ENCODE data around the gene PCYT1A. TPM values are rescaled to one million over a fixed set of nuclear protein-coding genes. Genes with fewer than 3 reads are reported as not detected.
"Not testable (repeated sequence)": the region's sequence is repeated elsewhere in the genome, so short reads cannot be mapped to it uniquely, and the experiment has no call there.

The PCYT1A gene
- total RNA-seq, 1 donor from 2014 or later, result 55.2 TPM

DNA sequence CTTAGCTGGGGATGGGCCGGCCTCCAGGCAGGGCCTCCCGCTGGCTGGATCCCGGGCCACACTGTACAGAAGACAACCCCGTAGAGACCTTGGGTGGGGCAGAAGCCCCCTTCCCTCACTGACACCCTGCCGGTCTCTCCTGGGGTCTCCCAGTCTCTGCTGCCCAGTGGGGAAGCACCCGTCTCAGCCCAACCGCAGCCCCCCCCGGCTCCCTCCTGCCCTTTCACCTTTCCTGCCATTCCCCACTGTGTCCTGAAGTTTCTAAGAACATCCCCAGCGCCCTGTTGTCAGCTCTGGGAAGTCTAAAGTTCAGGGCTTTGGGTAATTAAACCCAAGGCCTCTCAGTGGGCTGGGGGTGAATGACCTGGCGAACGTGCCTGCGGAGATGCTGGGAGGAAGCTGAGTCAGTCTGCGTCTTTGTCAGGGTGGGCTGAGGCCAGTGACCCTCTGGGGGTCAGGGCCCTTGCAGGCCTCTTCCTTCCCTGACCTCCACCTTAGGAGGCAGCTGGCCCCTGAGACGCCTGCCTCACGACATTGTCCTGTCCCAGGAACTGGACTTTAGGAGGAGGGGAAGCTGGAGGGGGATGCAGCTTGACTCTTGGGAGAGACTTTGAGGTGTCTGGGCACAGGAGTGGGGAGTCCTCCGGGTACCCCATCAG is 72.6 kb downstream of the PCYT1A start:
- Mint-ChIP-seq H3K27ac (ENCODE audit: unreplicated experiment) (no peak overlapping the region), H3K9me3 (ENCODE audit: unreplicated experiment) (no peaks in the 10 kb centered on the region), H3K4me1 (ENCODE audit: unreplicated experiment) (no peaks in the 10 kb centered on the region), H3K36me3 (ENCODE audit: low read depth, unreplicated experiment) (peaks cover 3% of the 10 kb centered on the region), H3K27me3 (ENCODE audit: unreplicated experiment) (peaks cover 16% of the 10 kb centered on the region), H3K4me3 (ENCODE audit: unreplicated experiment) (no peak overlapping the region)
- no peak for DNase-seq (ENCODE audit: low spot score)
- TF ChIP-seq, protein P1, sequence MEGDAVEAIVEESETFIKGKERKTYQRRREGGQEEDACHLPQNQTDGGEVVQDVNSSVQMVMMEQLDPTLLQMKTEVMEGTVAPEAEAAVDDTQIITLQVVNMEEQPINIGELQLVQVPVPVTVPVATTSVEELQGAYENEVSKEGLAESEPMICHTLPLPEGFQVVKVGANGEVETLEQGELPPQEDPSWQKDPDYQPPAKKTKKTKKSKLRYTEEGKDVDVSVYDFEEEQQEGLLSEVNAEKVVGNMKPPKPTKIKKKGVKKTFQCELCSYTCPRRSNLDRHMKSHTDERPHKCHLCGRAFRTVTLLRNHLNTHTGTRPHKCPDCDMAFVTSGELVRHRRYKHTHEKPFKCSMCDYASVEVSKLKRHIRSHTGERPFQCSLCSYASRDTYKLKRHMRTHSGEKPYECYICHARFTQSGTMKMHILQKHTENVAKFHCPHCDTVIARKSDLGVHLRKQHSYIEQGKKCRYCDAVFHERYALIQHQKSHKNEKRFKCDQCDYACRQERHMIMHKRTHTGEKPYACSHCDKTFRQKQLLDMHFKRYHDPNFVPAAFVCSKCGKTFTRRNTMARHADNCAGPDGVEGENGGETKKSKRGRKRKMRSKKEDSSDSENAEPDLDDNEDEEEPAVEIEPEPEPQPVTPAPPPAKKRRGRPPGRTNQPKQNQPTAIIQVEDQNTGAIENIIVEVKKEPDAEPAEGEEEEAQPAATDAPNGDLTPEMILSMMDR (IDR thresholded peaks at IDR 0.05; ENCODE audit: unreplicated experiment), result no peak

DNA sequence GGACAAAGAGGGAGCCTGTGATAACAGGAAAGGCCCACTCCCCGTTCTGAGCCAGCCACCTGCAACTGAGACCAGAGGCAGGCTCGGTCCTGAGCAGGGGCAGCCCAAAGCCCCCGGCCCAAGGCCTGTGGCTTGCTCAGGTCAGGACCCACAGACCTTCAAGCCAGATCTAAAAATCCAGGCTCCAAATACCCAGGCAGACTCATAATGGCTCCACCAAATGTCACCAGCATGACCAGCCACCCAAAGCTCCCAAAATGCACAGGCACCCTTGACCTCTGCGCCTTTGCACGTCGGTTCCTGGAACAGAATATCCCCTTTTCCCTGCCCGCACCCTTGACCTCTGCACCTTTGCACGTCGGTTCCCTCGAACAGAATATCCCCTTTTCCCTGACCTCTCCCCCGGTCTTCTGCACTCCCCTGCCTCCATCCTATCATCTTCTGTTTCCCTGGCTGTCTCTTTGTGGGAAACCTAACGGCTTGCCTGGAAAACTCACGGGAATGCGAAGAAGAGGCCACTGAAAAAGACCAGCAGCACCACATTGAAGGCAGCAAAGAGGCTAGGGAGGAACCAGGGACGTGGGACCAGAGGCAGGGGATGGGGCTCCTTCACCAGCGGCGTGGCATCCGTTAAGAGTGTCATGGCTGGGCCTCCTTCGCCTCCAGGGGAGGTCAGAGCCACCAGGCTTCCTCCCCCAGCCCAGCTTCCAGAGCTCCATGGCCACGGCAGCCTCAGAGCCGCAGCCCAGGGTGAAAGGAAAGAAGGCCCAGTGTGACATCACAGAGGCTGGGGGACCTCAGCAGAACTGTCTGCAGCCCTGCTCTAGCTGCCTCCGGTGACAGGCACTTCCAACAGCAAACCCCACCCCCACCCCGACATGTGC is 76.6 kb downstream of the PCYT1A start, which contains the start of gene ZDHHC19:
Gene ZDHHC19, minus strand, starts transcription at position 728 of the 884 bp plus-strand sequence. Its CDS starts 85 bp downstream, at position 643.
- no peak within 1 kb of the TSS for H3K27ac Mint-ChIP-seq (ENCODE audit: unreplicated experiment)
- no peak within 1 kb of the TSS for H3K4me3 Mint-ChIP-seq (ENCODE audit: unreplicated experiment)
- H3K27me3 Mint-ChIP-seq (ENCODE audit: unreplicated experiment), result peaks cover 20% of the 10 kb centered on the region
- H3K4me1 Mint-ChIP-seq (ENCODE audit: unreplicated experiment), result peaks cover 4% of the 10 kb centered on the region
- H3K36me3 Mint-ChIP-seq (ENCODE audit: low read depth, unreplicated experiment), result peaks cover 3% of the 10 kb centered on the region
- TF ChIP-seq, protein P1 (IDR thresholded peaks at IDR 0.05; ENCODE audit: unreplicated experiment), result no peak
- H3K9me3 Mint-ChIP-seq (ENCODE audit: unreplicated experiment), result no peaks in the 10 kb centered on the region
- DNase-seq (ENCODE audit: low spot score), result no peak

DNA sequence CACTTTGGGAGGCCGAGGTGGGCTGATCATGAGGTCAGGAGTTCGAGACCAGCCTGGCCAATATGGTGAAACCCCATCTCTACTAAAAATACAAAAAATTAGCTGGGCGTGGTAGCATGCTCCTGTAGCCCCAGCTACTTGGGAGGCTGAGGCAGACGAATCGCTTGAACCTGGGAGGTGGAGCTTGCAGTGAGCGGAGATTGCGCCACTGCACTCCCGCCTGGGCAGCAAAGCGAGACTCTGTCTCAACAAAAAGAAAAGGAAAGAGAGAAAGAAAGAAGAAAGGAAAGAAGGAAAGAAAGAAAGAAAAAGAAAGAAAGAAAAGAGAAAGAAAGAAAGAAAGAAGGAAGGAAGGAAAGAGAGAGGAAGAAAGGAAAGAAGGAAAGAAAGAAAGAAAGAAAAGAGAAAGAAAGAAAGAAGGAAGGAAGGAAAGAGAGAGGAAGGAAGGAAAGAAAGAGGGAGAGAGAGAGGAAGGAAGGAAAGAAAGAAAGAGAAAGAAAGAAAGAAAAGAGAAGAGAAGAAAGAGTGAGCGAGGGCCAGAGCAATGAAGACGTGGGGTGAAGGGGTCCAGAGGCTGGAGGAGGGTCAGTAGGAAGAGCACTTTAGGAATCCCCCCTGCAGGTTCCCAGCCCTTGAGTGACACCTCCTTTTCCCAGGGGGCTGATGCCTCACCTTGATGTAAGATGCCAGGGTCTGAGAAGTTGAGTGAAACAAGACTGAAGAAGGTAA is 77.4 kb downstream of the PCYT1A start:
- H3K27me3 Mint-ChIP-seq (ENCODE audit: unreplicated experiment), result peaks cover 17% of the 10 kb centered on the region
- H3K9me3 Mint-ChIP-seq (ENCODE audit: unreplicated experiment); H3K4me1 Mint-ChIP-seq (ENCODE audit: unreplicated experiment); H3K27ac Mint-ChIP-seq (ENCODE audit: unreplicated experiment); H3K36me3 Mint-ChIP-seq (ENCODE audit: low read depth, unreplicated experiment); DNase-seq (ENCODE audit: low spot score): not testable (repeated sequence)
- peak overlapping the region; percentile 12 for H3K4me3 Mint-ChIP-seq (ENCODE audit: unreplicated experiment)

GRCh38 chr3:196208942-196209695 is 78.4 kb downstream of the PCYT1A start:
- Mint-ChIP-seq H3K27ac (ENCODE audit: unreplicated experiment) (no peak overlapping the region), H3K4me1 (ENCODE audit: unreplicated experiment) (peaks cover 4% of the 10 kb centered on the region), H3K9me3 (ENCODE audit: unreplicated experiment) (no peaks in the 10 kb centered on the region), H3K27me3 (ENCODE audit: unreplicated experiment) (peaks cover 14% of the 10 kb centered on the region), H3K36me3 (ENCODE audit: low read depth, unreplicated experiment) (peaks cover under 1% of the 10 kb centered on the region), H3K4me3 (ENCODE audit: unreplicated experiment) (no peak overlapping the region)
- DNase-seq (ENCODE audit: low spot score), result no peak
- TF ChIP-seq, protein P1 (IDR thresholded peaks at IDR 0.05; ENCODE audit: unreplicated experiment), result no peak

Data from endothelial cell (in vitro differentiated cells).